NCI-H128 (cell line): ENCODE results near the gene RENBP.

Source experiments
- DNase-seq: peaks from one replicate; lab custom pipeline; 2025; ENCODE audit not compliant: unreplicated experiment; lab: John Stamatoyannopoulos, UW

Gene RENBP

GRCh38 chrX:153921511-153922446 is 22.7 kb downstream of the RENBP start:
- no peak for DNase-seq

DNA sequence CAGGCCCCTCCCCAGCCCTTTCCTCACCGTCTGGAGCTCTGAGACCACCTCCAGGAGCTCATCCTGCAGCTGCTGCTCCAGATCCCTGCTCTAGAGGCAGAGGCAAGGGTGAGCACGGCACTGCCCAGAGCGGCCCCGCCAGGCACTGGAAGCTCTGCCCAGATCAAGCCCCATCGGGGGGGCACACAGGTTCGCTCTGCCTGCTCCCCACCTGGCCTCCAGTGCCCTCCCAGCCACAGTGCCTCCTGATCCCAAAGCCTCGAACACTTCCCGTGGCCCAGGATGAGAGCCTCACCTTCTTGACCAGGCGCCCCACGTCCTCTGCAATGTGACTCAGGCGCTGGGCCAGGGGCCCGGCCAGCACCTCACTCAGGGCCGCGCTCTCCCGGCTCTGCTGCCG is 23.4 kb downstream of the RENBP start:
- DNase-seq, result no peak

DNA sequence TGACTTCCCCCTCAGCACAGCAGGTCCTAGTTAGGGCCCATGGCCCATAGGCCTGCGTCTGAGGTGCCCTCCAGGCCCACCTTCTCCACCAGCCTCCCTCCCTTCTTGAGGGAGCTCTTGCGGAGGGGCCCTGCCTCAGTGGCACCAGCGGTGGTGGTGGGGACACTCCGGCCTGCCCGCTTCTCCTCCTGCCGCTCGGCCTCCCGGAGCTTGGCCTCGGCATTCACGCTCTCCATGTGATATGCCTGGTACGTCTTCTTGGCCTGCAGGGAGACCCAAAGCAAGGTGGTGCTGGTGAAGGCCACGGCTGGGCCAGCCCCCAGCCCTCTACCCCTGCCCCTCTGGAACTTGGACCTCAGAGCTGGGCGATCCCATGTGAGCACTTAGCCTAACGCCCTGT is 23.9 kb downstream of the RENBP start:
- DNase-seq, result no peak

DNA sequence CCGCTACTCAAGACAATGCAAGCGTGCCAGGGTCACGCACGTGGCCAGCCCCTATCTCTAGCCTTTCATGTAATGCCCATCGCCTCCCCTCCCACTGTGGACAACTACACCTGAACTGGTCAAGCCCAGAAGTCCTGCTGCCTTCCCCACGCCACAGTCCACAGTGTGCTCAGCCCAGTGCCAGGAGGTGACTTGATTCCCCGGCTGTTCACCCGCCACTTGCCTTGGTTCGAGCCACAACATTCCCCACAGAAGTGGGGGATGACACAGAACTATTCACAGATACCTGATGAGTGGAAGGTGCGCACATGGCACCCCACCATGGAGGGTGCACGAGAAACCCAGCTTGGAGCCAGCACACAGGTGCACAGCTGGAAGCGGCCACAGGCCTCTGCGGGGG is 25.2 kb downstream of the RENBP start:
- DNase-seq, result no peak

GRCh38 chrX:153917869-153918268 is 26.6 kb downstream of the RENBP start:
- DNase-seq, result no peak

GRCh38 chrX:153913701-153914100 is 30.7 kb downstream of the RENBP start:
- no peak for DNase-seq

DNA sequence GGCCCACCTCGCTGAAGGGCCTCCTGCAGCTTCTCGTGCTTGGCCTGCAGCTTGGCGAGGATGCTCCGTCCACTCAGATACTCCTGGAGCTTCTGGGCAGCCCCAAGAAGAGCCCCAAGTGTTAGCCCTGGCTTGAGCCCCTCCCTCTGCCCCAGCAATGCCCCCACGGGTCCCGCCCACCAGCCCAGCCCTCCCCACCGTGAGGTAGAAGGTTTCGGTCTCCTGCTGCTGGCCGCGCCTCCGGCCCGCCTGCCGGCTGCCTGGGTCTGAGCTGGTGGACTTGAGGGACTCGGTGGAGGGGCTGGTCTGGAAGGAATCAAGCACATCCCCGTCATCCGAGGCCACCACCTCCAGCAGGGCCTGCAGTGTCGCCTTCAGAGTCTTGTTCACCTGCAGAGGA is 31.2 kb downstream of the RENBP start:
- no peak for DNase-seq

DNA sequence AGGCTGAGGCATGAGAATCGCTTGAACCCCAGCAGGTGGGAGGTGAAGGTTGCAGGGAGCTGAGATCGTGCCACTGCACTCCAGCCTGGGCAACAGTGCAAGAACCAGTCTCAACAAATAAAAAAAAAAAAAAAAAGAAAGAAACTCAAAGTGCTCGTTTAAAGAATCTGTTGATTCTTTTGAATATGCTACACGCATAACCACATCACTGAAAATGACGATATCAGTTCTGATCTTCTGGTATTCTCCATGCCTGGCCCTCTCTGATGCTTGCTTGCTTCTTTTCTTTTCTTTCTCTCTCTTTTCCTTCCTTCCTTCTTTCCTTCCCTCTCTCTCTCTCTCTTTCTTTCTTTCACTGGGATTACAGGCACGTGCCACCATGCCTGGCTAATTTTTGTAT is 32.6 kb downstream of the RENBP start:
- no peak for DNase-seq

DNA sequence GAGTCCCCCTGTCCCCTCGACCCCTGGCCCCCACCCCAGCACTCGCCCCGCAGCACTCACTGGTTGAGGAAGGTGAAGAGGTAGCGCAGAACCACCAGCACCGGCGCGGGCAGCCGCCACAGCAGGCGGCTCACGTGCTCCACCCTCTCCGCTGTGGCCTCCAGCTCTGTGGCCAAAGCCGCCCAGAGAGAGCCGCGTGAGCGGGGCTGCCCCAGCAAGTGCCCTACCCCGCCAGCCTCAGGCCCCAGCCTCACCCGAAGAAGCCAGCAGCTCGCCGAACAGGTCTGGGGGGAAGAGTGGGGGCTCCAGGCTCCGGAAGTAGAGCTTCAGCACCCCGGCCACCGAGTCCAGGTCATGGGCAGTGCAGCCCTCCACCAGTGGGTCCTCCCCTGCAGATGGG is 34.0 kb downstream of the RENBP start:
- DNase-seq, result no peak

- no peak for DNase-seq
Measured at GRCh38 chrX:153909980-153910360, 34.5 kb downstream of the RENBP start.

GRCh38 chrX:153909024-153909979 is 35.1 kb downstream of the RENBP start:
- no peak for DNase-seq

- DNase-seq, result no peak
Measured at GRCh38 chrX:153908219-153908860, 36.1 kb downstream of the RENBP start.

- no peak for DNase-seq
Measured at GRCh38 chrX:153907456-153907855, 37.0 kb downstream of the RENBP start.

DNA sequence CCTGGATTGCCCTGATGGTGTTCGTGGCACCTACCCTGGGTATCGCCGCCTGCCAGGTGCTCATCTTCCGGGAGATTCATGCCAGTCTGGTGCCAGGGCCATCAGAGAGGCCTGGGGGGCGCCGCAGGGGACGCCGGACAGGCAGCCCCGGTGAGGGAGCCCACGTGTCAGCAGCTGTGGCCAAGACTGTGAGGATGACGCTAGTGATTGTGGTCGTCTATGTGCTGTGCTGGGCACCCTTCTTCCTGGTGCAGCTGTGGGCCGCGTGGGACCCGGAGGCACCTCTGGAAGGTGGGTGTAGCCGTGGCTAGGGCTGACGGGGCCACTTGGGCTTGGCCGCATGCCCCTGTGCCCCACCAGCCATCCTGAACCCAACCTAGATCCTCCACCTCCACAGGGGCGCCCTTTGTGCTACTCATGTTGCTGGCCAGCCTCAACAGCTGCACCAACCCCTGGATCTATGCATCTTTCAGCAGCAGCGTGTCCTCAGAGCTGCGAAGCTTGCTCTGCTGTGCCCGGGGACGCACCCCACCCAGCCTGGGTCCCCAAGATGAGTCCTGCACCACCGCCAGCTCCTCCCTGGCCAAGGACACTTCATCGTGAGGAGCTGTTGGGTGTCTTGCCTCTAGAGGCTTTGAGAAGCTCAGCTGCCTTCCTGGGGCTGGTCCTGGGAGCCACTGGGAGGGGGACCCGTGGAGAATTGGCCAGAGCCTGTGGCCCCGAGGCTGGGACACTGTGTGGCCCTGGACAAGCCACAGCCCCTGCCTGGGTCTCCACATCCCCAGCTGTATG is 38.1 kb downstream of the RENBP start:
- no peak for DNase-seq

- DNase-seq, result no peak
Measured at GRCh38 chrX:153905481-153906095, 38.9 kb downstream of the RENBP start.

- no peak for DNase-seq
Measured at GRCh38 chrX:153903991-153904957, 40.2 kb downstream of the RENBP start, which contains the start of gene AVPR2. Gene AVPR2 (plus strand): TSS chrX:153904673. CDS start chrX:153905146, 473 bp downstream.

GRCh38 chrX:153903238-153903980 is 41.0 kb downstream of the RENBP start:
- no peak for DNase-seq

GRCh38 chrX:153902385-153902784 is 42.1 kb downstream of the RENBP start:
- DNase-seq, result no peak
